ENCODE measurements around the gene CCDC57. TPM values are rescaled to one million over a fixed set of nuclear protein-coding genes. Genes with fewer than 3 reads are reported as not detected.

CCDC57 gene
- total RNA-seq, 1 experiment from 2014 or later = 31.0 TPM

DNA sequence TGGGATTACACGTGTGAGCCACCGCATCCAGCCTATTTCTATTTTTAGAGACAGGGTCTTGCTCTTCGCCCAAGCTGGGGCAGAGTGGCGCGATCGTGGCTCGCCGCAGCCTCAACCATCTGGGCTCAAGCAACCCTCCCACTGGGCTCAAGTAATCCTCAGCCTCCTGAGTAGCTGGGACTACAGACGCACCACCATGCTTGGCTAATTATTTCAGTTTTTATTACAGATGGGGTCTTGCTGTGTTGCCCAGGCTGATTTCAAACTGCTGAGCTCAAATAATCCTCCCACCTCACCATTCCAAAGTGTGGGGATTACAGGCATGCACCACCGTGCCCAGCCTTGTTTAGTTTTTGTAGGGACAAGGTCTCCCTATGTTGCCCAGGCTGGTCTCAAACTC, 53.8 kb downstream of the CCDC57 start:
- no peaks in the 10 kb centered on the region for H3K4me1 Mint-ChIP-seq (ENCODE audit: low read depth, unreplicated experiment)
- no peaks in the 10 kb centered on the region for H3K9me3 Mint-ChIP-seq (ENCODE audit: unreplicated experiment)
- no TSS peak for BruUV-seq (replicated peaks)
- H3K4me3 Mint-ChIP-seq (ENCODE audit: unreplicated experiment) = no peak overlapping the region
- intact Hi-C loops (cut with micrococcal nuclease; ENCODE audit: unreplicated experiment) = no loop called here
- ChIA-PET POLR2A (no interaction called here), CTCF (interaction anchor here (0.6 kb wide), 1 partner anchor 328 kb away, joined by 3 read pairs; no protein-coding TSS in a partner anchor)
- H3K4me1 ChIP-seq = no peaks in the 10 kb centered on the region
- no peak for DNase-seq
- no peak for TF ChIP-seq CTCF (IDR thresholded peaks at IDR 0.05; ENCODE audit: insufficient read depth in 1 of 2, low read depth in 1 of 2, low read length in 1 of 2, severe bottlenecking in 1 of 2, unreplicated experiment in 1 of 2)
- no peaks in the 10 kb centered on the region for H3K27me3 Mint-ChIP-seq (ENCODE audit: insufficient read depth, unreplicated experiment)
- H3K36me3 ChIP-seq (ENCODE audit: control insufficient read depth, insufficient read depth, low read length) = no peaks in the 10 kb centered on the region
- H3K36me3 Mint-ChIP-seq (ENCODE audit: insufficient read depth, unreplicated experiment) = peaks cover 12% of the 10 kb centered on the region
- H3K9me3 ChIP-seq = no peaks in the 10 kb centered on the region
- H3K27me3 ChIP-seq (replicated peaks; ENCODE audit: control insufficient read depth, insufficient read depth, low read length) = no peaks in the 10 kb centered on the region
- H3K27ac Mint-ChIP-seq (ENCODE audit: unreplicated experiment) = no peak overlapping the region
- no peak overlapping the region for H3K4me3 ChIP-seq (ENCODE audit: low read depth, low read length)

DNA sequence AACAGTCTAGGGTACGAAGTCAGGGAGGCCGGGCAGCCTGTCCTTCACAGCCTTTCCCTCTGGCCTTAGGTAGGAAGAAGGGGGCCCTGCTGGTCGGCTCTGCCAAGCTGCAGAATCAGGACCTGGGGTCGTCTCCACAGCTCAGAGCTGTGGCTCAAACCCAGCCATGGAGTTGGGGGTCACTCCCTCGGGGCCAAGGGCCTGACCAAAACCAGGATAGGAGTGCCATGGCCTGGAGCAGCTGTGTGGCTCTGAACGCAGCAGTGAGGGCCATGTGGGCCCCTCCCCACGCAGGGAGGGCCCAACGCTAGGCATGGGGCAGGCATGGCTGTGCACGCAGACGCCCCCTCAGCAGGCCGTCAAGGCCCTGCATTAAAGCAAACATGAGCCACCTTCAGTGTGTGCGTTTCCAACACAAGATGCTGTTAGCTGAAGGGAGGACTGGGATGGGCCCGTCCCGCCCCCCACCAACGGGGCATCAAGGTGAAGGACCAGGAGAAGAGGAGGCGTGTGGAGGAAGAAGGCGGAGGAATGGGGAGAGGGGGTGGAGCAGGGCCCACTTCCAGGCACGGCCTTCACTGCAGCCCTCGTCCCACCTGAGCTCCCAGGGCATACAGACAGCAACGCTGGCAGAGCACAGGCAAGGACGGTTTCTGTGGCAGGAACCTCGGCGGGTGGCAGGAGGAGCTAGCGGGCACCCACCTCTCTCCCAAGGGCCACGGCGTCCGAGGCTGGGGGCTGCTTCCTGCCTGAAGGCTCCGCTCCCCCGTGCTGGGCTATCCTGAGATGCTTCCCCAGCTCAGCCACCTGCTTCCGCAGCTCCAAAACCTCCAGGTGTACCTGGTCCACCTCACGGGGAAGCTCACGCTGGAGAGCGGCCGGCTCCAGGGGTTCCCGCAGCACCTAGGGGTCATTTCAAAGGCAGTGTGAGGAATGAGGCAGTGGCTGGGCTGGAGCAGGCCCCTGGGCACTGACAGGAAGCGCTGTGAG, 55.3 kb downstream of the CCDC57 start:
- intact Hi-C loops (cut with micrococcal nuclease; ENCODE audit: unreplicated experiment) = no loop called here
- Mint-ChIP-seq H3K36me3 (ENCODE audit: insufficient read depth, unreplicated experiment) (peaks cover 12% of the 10 kb centered on the region), H3K4me1 (ENCODE audit: low read depth, unreplicated experiment) (no peaks in the 10 kb centered on the region), H3K4me3 (ENCODE audit: unreplicated experiment) (no peak overlapping the region), H3K9me3 (ENCODE audit: unreplicated experiment) (no peaks in the 10 kb centered on the region), H3K27ac (ENCODE audit: unreplicated experiment) (no peak overlapping the region), H3K27me3 (ENCODE audit: insufficient read depth, unreplicated experiment) (no peaks in the 10 kb centered on the region)
- DNase-seq = no peak
- Histone ChIP-seq H3K4me3 (ENCODE audit: low read depth, low read length) (no peak overlapping the region), H3K4me1 (0 out of 2 replicates have a peak, but pooled peaks cover 3% of the 10 kb centered on the region), H3K27me3 (replicated peaks; ENCODE audit: control insufficient read depth, insufficient read depth, low read length) (no peaks in the 10 kb centered on the region), H3K36me3 (ENCODE audit: control insufficient read depth, insufficient read depth, low read length) (no peaks in the 10 kb centered on the region), H3K9me3 (no peaks in the 10 kb centered on the region)
- CTCF ChIA-PET = interaction anchor here (0.7 to 1.0 kb wide), 2 partner anchors 51 to 127 kb away, joined by 3 read pairs; no protein-coding TSS in a partner anchor
- BruUV-seq (replicated peaks) = no TSS peak
- no peak for TF ChIP-seq CTCF (IDR thresholded peaks at IDR 0.05; ENCODE audit: insufficient read depth in 1 of 2, low read depth in 1 of 2, low read length in 1 of 2, severe bottlenecking in 1 of 2, unreplicated experiment in 1 of 2)
- POLR2A ChIA-PET = no interaction called here

- no peaks in the 10 kb centered on the region for H3K27me3 Mint-ChIP-seq (ENCODE audit: insufficient read depth, unreplicated experiment)
- no peak for TF ChIP-seq CTCF (IDR thresholded peaks at IDR 0.05; ENCODE audit: insufficient read depth in 1 of 2, low read depth in 1 of 2, low read length in 1 of 2, severe bottlenecking in 1 of 2, unreplicated experiment in 1 of 2)
- H3K36me3 Mint-ChIP-seq (ENCODE audit: insufficient read depth, unreplicated experiment) = peaks cover 12% of the 10 kb centered on the region
- POLR2A ChIA-PET = no interaction called here
- CTCF ChIA-PET = interaction anchor here (1.1 kb wide), 1 partner anchor 50 kb away, joined by 5 read pairs; no protein-coding TSS in a partner anchor
- H3K4me1 Mint-ChIP-seq (ENCODE audit: low read depth, unreplicated experiment) = no peaks in the 10 kb centered on the region
- Histone ChIP-seq H3K4me1 (0 out of 2 replicates have a peak, but pooled peaks cover 3% of the 10 kb centered on the region), H3K27me3 (replicated peaks; ENCODE audit: control insufficient read depth, insufficient read depth, low read length) (no peaks in the 10 kb centered on the region), H3K9me3 (no peaks in the 10 kb centered on the region), H3K36me3 (ENCODE audit: control insufficient read depth, insufficient read depth, low read length) (no peaks in the 10 kb centered on the region), H3K4me3 (ENCODE audit: low read depth, low read length) (no peak overlapping the region)
- no peak for DNase-seq
- H3K4me3 Mint-ChIP-seq (ENCODE audit: unreplicated experiment) = no peak overlapping the region
- intact Hi-C loops (cut with micrococcal nuclease; ENCODE audit: unreplicated experiment) = no loop called here
- no peak overlapping the region for H3K27ac Mint-ChIP-seq (ENCODE audit: unreplicated experiment)
- no peaks in the 10 kb centered on the region for H3K9me3 Mint-ChIP-seq (ENCODE audit: unreplicated experiment)
- no TSS peak for BruUV-seq (replicated peaks)
These were observed 56.2 kb downstream of the CCDC57 start for GRCh38 chr17:82156284-82156925.
